ENCODE results near the gene PARVB. TPM values are rescaled to one million over a fixed set of nuclear protein-coding genes. Genes with fewer than 3 reads are reported as not detected.

The PARVB gene
- polyA plus RNA-seq, 5 donors = 33.0 to 45.3 (median 35.7) TPM

DNA sequence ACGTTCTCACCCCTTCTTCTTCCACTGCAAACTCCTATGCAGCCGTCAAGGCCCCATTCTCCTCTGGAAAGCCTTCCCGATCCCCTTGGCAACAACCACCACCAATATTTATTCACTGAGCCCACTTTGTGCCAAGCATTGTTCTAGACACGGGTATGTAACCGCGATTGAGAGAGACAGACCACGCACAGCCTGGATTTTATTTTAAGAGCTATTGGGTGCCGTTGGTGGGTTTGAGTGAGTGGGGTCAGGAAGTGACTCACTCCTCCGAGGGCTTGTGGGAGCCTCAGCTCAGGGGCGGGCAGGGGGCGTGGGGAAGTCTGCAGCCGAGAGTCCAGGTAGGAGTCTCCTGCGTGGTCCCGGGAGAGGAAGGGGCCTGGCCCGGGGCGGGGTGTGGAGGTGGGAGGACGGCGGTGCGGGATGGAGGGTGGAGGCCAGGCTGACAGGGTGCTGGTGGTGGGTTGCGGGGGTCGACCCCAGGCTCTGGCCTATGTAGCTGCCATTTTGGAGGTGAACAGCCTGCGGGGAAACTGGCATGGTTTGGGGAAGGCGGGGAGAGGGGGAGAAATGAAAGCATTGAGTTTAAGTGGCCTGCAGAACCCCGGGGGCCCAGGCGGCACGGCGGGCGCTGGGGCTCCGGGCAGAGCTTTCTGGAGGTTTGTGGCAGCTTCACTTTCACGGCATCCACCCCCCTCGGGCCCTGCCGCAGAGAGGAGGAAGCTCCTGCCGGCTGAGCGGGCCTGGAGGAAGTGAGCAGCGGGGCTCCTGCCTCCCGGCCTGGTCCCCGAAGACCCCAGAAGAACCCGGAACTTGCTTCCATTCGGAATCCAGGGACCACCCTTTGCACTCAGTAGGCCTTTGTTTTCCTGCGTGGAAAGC lies 157.2 kb downstream of the PARVB start:
- no peak for DNase-seq

DNA sequence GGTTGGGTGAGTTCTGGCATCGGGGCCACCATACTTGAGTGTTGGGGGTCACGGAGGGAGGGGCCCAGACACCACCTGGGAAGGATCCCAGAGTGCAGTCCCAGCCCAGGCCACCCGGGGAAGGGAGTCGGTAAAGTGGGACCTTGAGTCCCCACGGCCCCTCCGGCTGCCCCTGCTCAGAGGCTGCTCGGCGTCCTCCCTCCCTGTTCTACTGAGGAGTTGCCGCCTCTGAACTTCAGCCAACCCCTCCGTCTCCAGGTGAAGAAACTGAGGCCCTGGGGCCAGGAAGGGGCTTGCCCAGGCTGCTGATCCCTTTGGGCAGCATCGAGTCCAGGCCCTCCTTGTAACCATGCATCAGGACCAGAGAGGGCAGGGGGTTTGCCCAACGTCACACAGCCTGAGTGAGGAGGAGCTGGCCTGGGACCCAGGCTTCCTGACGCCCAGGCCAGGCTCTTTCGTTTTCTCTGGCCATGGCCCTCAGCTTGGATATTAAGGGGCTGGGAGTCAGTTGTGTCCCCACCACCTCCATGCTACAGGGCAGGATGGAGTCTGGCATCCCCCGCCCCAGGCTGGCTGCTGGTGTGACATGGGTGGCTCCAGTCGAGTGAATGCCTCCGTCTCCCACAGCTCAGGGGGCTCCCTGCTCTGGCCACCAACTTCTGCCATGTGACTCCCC lies 157.9 kb downstream of the PARVB start:
- DNase-seq = no peak

GRCh38 chr22:44182588-44183286 lies 158.6 kb downstream of the PARVB start:
- no peak for DNase-seq

DNA sequence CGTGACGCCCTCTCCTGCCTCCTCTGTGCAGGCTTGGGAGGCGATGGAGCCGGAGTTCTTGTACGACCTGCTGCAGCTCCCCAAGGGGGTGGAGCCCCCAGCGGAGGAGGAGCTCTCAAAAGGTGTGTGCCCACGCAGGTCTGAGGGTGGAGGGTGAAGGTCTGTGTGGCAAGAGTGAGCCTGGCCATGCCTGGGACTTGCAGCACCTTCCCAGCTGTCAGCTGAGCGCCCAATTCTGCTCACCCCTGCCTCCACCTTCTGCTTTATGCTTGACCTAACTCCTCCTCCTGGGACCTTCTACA lies 159.1 kb downstream of the PARVB start:
- no peak for DNase-seq

GRCh38 chr22:44184006-44184405 lies 159.9 kb downstream of the PARVB start:
- DNase-seq = no peak

- DNase-seq = no peak
Observed at GRCh38 chr22:44185237-44186120, 161.4 kb downstream of the PARVB start.

- DNase-seq = no peak
Observed at GRCh38 chr22:44186121-44186510, 162.0 kb downstream of the PARVB start.

- DNase-seq = no peak
Observed at GRCh38 chr22:44186737-44187136, 162.6 kb downstream of the PARVB start.

DNA sequence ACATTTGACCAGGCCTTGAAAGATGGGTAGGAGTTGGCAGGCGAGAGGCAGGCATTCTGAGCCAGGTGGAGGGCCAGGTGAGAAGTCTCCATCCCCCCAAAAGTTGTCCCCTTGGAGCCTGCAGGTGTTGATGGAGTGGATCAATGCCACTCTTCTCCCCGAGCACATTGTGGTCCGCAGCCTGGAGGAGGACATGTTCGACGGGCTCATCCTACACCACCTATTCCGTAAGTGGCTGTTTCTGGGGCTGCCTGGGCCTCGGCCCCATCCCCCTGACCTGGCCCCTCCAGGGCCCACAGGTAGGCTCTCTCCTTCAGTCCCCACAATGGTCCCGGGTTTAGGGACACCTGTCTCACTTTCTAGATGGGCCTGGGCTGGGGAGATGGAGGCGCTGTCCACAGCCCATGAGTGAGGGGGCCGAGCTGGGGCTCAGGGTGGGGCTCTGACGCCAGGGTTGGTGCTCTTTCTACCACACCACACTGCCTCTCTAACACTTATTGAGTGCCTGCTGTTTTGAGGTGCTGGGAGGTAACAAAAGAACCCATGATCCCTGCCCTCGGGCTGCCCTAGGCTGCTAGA lies 163.6 kb downstream of the PARVB start:
- no peak for DNase-seq

DNA sequence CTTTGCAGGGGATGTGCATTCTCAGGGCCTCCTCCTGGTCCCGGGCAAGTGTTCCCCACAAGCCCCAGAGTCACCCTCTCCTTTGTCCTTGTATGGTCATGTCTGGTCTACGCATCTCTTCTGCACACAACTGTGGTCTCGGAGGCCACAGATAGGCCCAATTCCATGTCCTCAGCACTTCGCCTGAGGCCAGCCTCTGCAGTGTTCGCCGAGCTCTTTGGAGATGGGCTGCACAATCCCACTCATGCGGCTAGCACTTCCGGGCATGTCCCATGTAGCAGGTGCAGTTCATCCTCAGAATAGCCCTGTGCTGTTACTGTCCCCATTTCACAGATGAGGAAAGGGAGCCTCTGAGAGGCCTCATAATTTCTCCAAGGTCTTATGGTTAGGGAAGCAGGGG lies 164.2 kb downstream of the PARVB start:
- no peak for DNase-seq

GRCh38 chr22:44188986-44189630 lies 165.0 kb downstream of the PARVB start:
- DNase-seq = no peak

- DNase-seq = no peak
Observed at GRCh38 chr22:44190381-44190976, 166.4 kb downstream of the PARVB start.

- DNase-seq = no peak
Observed at GRCh38 chr22:44191036-44191454, 166.9 kb downstream of the PARVB start.

GRCh38 chr22:44192098-44192815 lies 168.2 kb downstream of the PARVB start:
- DNase-seq = no peak

DNA sequence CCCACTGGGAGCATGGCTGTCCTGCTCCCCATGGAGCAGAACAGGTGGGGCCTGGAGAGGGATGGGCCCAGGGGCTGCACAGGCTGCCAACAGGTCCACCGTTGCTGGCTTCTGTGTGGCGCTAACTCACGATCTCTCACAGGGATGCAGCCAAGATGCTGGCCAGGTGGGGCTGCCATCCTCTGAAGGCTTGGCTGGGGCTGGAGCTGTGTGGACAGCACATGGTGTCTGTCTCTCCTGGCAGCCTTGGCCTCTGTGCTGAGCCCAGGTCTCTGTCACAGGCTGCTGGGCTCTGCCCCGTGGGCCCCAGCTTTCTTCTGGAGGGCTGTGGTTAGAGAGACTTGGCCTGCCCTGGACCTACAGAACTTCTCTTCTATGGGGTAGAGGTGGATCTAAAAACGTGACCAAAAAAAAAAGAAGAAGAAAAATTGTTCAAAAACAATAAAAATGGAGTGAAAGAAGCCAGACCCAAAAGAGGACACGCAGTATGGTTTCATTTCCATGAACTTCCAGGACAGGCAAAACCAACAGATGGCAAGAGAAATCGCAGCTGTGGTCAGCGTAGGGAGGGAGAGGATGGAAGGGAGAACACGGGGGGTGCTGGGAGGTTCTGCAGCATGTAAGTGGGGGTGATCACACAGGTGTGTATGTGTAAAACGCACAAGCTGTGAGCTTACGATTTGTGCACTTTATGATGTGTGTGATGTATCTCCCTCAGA lies 168.9 kb downstream of the PARVB start:
- no peak for DNase-seq

- no peak for DNase-seq
Observed at GRCh38 chr22:44193535-44193891, 169.4 kb downstream of the PARVB start.

DNA sequence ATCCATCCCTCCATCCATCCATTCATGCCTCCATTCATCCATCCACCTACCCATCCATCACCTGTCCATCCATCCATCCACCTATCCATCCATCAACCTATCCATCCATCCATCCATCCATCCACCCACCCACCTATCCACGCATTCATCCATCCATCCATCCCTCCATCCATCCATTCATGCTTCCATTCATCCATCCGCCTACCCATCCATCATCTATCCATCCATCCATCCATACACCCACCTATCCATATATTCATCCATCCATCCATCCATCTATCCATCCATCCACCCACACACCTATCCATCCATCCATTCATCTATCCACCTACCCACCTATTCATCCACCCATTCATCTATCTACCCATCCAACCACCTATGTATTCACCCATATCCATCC lies 170.5 kb downstream of the PARVB start:
- DNase-seq = no peak

DNA sequence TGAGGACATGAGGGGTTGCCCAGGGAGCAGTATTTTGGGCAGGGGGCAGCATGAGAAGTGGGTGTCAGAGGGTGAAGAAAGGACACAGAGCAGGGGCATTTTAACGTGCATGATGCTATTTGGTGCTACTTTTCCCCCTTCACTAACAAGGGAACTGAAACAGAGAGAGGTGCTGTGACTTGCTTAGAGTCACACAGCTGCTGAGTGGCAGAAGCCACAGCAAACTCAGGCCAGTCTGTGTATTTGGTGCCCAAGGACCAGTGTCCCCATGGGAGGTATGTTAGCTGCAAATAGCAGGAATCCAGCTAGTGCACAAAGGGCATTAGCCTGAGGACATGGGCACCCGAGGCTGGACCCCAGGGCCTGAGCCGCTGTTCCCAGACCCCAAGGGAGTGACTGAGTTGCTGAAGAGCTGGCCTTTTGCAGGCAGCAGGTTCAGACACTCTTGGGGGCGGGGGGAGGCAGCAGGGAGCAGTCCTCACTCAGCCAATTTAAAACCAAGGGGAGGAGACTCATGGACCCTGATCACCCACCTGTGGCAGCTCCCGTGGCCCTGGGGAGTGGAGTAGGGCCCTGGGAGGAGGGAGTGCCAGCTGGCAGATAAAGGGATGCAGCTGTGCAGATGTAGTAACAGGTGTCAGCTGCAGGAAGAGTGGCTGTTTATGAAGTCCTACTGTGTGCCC lies 171.2 kb downstream of the PARVB start:
- no peak for DNase-seq

GRCh38 chr22:44196241-44196640 lies 172.1 kb downstream of the PARVB start:
- DNase-seq = no peak
